Common myeloid progenitor, CD34-positive (primary cell): ENCODE data around the gene KLHL6.
A peak's percentile ranks its signal among the peaks of the same experiment; 100 is the strongest.

Experiments
- CTCF ChIA-PET: fragments of 350-600 bp; sonication (Branson Sonifier 250); formaldehyde crosslinking; loops from one replicate; lab custom pipeline; 2021; ENCODE audit warnings: antibody characterized with exemption; lab: Charles Lee
- POLR2A ChIA-PET: fragments of 350-600 bp; sonication (Branson Sonifier 250); formaldehyde crosslinking; loops from one replicate; lab custom pipeline; 2021; ENCODE audit warnings: antibody characterized with exemption; lab: Charles Lee
- DNase-seq, 3 donors: peaks; one replicate each; pipeline versions ENCODE4 v3.0.0 to v3.0.0-alpha.2; 2013
- H3K27ac ChIP-seq, 2 experiments: 1 replicate in 1 of 2; 2 replicates in 1 of 2; pipeline ENCODE4 v1.7.0; 2013; ENCODE audit warnings: inconsistent platforms in 2 of 2, low read length in 2 of 2, mild to moderate bottlenecking in 2 of 2, low read depth in 1 of 2, moderate library complexity in 1 of 2; ENCODE audit not compliant: severe bottlenecking in 2 of 2, insufficient read depth in 1 of 2, poor library complexity in 1 of 2
- H3K27me3 ChIP-seq, 5 experiments: replicated peaks in 2 of 5; 1 replicate in 3 of 5; 2 replicates in 2 of 5; pipeline versions ENCODE4 v1.6.1 to v1.7.0; 2013; ENCODE audit warnings: low read length in 4 of 5, mild to moderate bottlenecking in 2 of 5, moderate library complexity in 2 of 5, inconsistent platforms in 1 of 5; ENCODE audit not compliant: insufficient read depth in 5 of 5, control insufficient read depth in 4 of 5
- H3K36me3 ChIP-seq, 4 experiments: 1 replicate in 2 of 4; 2 replicates in 2 of 4; pipeline versions ENCODE4 v1.6.1 to v1.7.0; 2013; ENCODE audit warnings: low read length in 3 of 4, control low read depth in 1 of 4, mild to moderate bottlenecking in 1 of 4; ENCODE audit not compliant: control insufficient read depth in 4 of 4, insufficient read depth in 4 of 4
- H3K4me1 ChIP-seq, 4 experiments: 1 replicate in 3 of 4; 2 replicates in 1 of 4; pipeline versions ENCODE4 v1.6.1 to v1.7.1; 2013; ENCODE audit warnings: low read length in 3 of 4, mild to moderate bottlenecking in 3 of 4, control low read depth in 1 of 4, inconsistent platforms in 1 of 4, moderate library complexity in 1 of 4; ENCODE audit not compliant: control insufficient read depth in 4 of 4, insufficient read depth in 4 of 4; ENCODE audit errors: control extremely low read depth in 1 of 4
- H3K4me3 ChIP-seq, 7 experiments: 1 replicate in 4 of 7; 2 replicates in 3 of 7; pipeline versions ENCODE4 v1.5.1 to v1.7.0; 2013; ENCODE audit warnings: mild to moderate bottlenecking in 7 of 7, low read length in 6 of 7, moderate library complexity in 6 of 7, inconsistent platforms in 2 of 7, low read depth in 2 of 7, control low read depth in 1 of 7; ENCODE audit not compliant: insufficient read depth in 4 of 7, control insufficient read depth in 1 of 7; ENCODE audit errors: extremely low read depth in 1 of 7
- H3K9me3 ChIP-seq, 5 experiments: 1 replicate in 4 of 5; 2 replicates in 1 of 5; pipeline versions ENCODE4 v1.6.1 to v1.7.1; 2013; ENCODE audit warnings: low read length in 4 of 5, mild to moderate bottlenecking in 2 of 5, inconsistent platforms in 1 of 5, low read depth in 1 of 5, moderate library complexity in 1 of 5; ENCODE audit not compliant: control insufficient read depth in 4 of 5, insufficient read depth in 2 of 5; ENCODE audit errors: control extremely low read depth in 1 of 5
- WGBS: methylation state at CpG from one replicate; pipeline ENCODE4 v1.1.5; 2013; ENCODE audit not compliant: insufficient coverage; 5-methylcytosine and 5-hydroxymethylcytosine counted together

Gene KLHL6

GRCh38 chr3:183519891-183520290 is 35.6 kb downstream of the KLHL6 start:
- peaks cover 3 to 55% (median 31%) of the 10 kb centered on the region in 4 experiments for H3K36me3 ChIP-seq
- H3K9me3 ChIP-seq: no peaks in the 10 kb centered on the region
- H3K4me1 ChIP-seq: peaks cover 20 to 42% (median 36%) of the 10 kb centered on the region in 4 experiments
- CTCF ChIA-PET: interaction anchor here (0.6 to 1.2 kb wide), 3 partner anchors 17 to 50 kb away, joined by 3 to 5 read pairs (median 3); no protein-coding TSS in a partner anchor
- DNase-seq: no peak
- POLR2A ChIA-PET: no interaction called here
- H3K4me3 ChIP-seq: no peak overlapping the region
- no peak overlapping the region for H3K27ac ChIP-seq
- H3K27me3 ChIP-seq: no peaks in the 10 kb centered on the region
- 93% methylated on average over 2 of the region's 2 CpGs for WGBS

- POLR2A ChIA-PET: no interaction called here
- peak in 2 of 3 donors; percentile 57 to 73 for DNase-seq
- Histone ChIP-seq H3K4me3 (peak overlapping the region in 1 of 7 experiments; percentile 33), H3K27ac (peak overlapping the region in 1 of 2 experiments; percentile 38), H3K27me3 (no peaks in the 10 kb centered on the region), H3K4me1 (peaks cover 20 to 47% (median 40%) of the 10 kb centered on the region in 4 experiments), H3K36me3 (peaks cover 3 to 50% (median 21%) of the 10 kb centered on the region in 4 experiments), H3K9me3 (no peaks in the 10 kb centered on the region)
- WGBS: 90% methylated on average over 8 of the region's 10 CpGs
- CTCF ChIA-PET: interaction anchor here (0.6 to 2.8 kb wide), 7 partner anchors 9 to 248 kb away, joined by 3 to 13 read pairs (median 4); no protein-coding TSS in a partner anchor
Measured at GRCh38 chr3:183518491-183519251, 36.8 kb downstream of the KLHL6 start.

- peaks cover 25 to 53% (median 47%) of the 10 kb centered on the region in 4 experiments for H3K4me1 ChIP-seq
- DNase-seq: peak in 1 of 3 donors; percentile 23
- no peak overlapping the region for H3K4me3 ChIP-seq
- H3K27me3 ChIP-seq: no peaks in the 10 kb centered on the region
- H3K27ac ChIP-seq: peak overlapping the region in 1 of 2 experiments; percentile 62
- CTCF ChIA-PET: interaction anchor here (0.8 to 2.8 kb wide), 7 partner anchors 11 to 249 kb away, joined by 3 to 13 read pairs (median 4); no protein-coding TSS in a partner anchor
- WGBS: 94% methylated on average over 3 of the region's 4 CpGs
- POLR2A ChIA-PET: no interaction called here
- H3K36me3 ChIP-seq: peaks cover 3 to 40% (median 16%) of the 10 kb centered on the region in 4 experiments
- no peaks in the 10 kb centered on the region for H3K9me3 ChIP-seq
Measured at GRCh38 chr3:183517607-183518006, 37.9 kb downstream of the KLHL6 start.

GRCh38 chr3:183515968-183516851 is 39.3 kb downstream of the KLHL6 start:
- ChIA-PET CTCF (interaction anchor here (1.1 to 2.8 kb wide), 8 partner anchors 12 to 46 kb away, joined by 3 to 13 read pairs (median 4); no protein-coding TSS in a partner anchor), POLR2A (interaction anchor here (0.6 kb wide), 1 partner anchor 573 kb away, joined by 3 read pairs; no protein-coding TSS in a partner anchor)
- H3K9me3 ChIP-seq: no peaks in the 10 kb centered on the region
- H3K4me3 ChIP-seq: peak overlapping the region in 1 of 7 experiments; percentile 0
- H3K4me1 ChIP-seq: peaks cover 25 to 57% (median 51%) of the 10 kb centered on the region in 4 experiments
- DNase-seq: peak; percentile 24 to 81 (median 71)
- WGBS: 52% methylated on average over 7 of the region's 9 CpGs
- no peaks in the 10 kb centered on the region for H3K27me3 ChIP-seq
- peaks cover 0 to 32% (median 11%) of the 10 kb centered on the region in 4 experiments for H3K36me3 ChIP-seq
- H3K27ac ChIP-seq: peak overlapping the region in 1 of 2 experiments; percentile 17

- H3K9me3 ChIP-seq: no peaks in the 10 kb centered on the region
- H3K36me3 ChIP-seq: peaks cover 0 to 30% (median 7%) of the 10 kb centered on the region in 4 experiments
- ChIA-PET CTCF (interaction anchor here (0.8 to 1.4 kb wide), 4 partner anchors 10 to 38 kb away, joined by 3 to 4 read pairs (median 3); no protein-coding TSS in a partner anchor), POLR2A (no interaction called here)
- no peak for DNase-seq
- no peak overlapping the region for H3K4me3 ChIP-seq
- peaks cover 21 to 59% (median 46%) of the 10 kb centered on the region in 4 experiments for H3K4me1 ChIP-seq
- WGBS: 100% methylated on average over 6 of the region's 6 CpGs
- no peak overlapping the region for H3K27ac ChIP-seq
- no peaks in the 10 kb centered on the region for H3K27me3 ChIP-seq
Measured at GRCh38 chr3:183514021-183514420, 41.5 kb downstream of the KLHL6 start.

GRCh38 chr3:183513046-183513706 is 42.3 kb downstream of the KLHL6 start:
- no peak overlapping the region for H3K4me3 ChIP-seq
- 4% methylated on average over 3 of the region's 6 CpGs for WGBS
- peak; percentile 80 to 88 (median 84) for DNase-seq
- H3K27ac ChIP-seq: peak overlapping the region in 1 of 2 experiments; percentile 45
- H3K9me3 ChIP-seq: no peaks in the 10 kb centered on the region
- peaks cover 1 to 30% (median 6%) of the 10 kb centered on the region in 4 experiments for H3K36me3 ChIP-seq
- no peaks in the 10 kb centered on the region for H3K27me3 ChIP-seq
- H3K4me1 ChIP-seq: peaks cover 15 to 54% (median 39%) of the 10 kb centered on the region in 4 experiments
- ChIA-PET POLR2A (interaction anchor here (0.6 kb wide), 3 partner anchors 34 to 348 kb away, joined by 3 to 5 read pairs (median 4); no protein-coding TSS in a partner anchor), CTCF (interaction anchor here (0.9 to 1.0 kb wide), 3 partner anchors 13 to 20 kb away, joined by 3 to 5 read pairs (median 4); no protein-coding TSS in a partner anchor)
